H1 (cell line): ENCODE data around the gene ADARB2. TPM values are rescaled to one million over a fixed set of nuclear protein-coding genes. Genes with fewer than 3 reads are reported as not detected.

ENCODE experiments used
- CTCF ChIA-PET: fragments of 300-600 bp; sonication (Branson Sonifier 250); formaldehyde crosslinking; loops from one replicate; lab custom pipeline; 2021; ENCODE audit not compliant: partially characterized antibody; lab: Charles Lee
- POLR2A ChIA-PET: fragments of 300-600 bp; sonication (Branson Sonifier 250); formaldehyde crosslinking; loops from one replicate; lab custom pipeline; 2021; ENCODE audit warnings: inconsistent platforms; ENCODE audit not compliant: partially characterized antibody; lab: Charles Lee
- DNase-seq, 2 experiments: peaks; one replicate each; pipeline versions ENCODE4 v3.0.0 to v3.0.0-alpha.2; 2010 to 2022; ENCODE audit warnings: low spot score in 2 of 2, low read depth in 1 of 2, mixed read lengths in 1 of 2
- FAIRE-seq: peaks from 2 replicates; lab custom pipeline; 2011; peaks lifted over from hg19 to GRCh38; lab: Jason Lieb, UNC
- H2AFZ ChIP-seq: 2 replicates; pipeline ENCODE4 v1.8.1; 2012; ENCODE audit warnings: low read length, inconsistent platforms
- H2AK5ac ChIP-seq: 2 replicates; pipeline ENCODE4 v1.6.1; 2013; ENCODE audit warnings: low read depth, low read length
- H2BK120ac ChIP-seq: replicated peaks from 2 replicates; pipeline ENCODE3; 2013; ENCODE audit warnings: low read depth, low read length, inconsistent platforms
- H2BK12ac ChIP-seq: 2 replicates; pipeline ENCODE4 v1.6.1; 2013; ENCODE audit warnings: low read depth, low read length
- H2BK15ac ChIP-seq: 2 replicates; pipeline ENCODE4 v1.6.1; 2013; ENCODE audit warnings: low read length
- H2BK20ac ChIP-seq: 2 replicates; pipeline ENCODE4 v1.6.1; 2013; ENCODE audit warnings: low read length
- H2BK5ac ChIP-seq: 2 replicates; pipeline ENCODE4 v1.6.1; 2013; ENCODE audit warnings: low read depth, low read length
- H3K14ac ChIP-seq: 2 replicates; pipeline ENCODE4 v1.6.1; 2013; ENCODE audit warnings: inconsistent platforms; ENCODE audit not compliant: insufficient read length
- H3K18ac ChIP-seq: 2 replicates; pipeline ENCODE4 v1.6.1; 2013; ENCODE audit warnings: low read length; ENCODE audit errors: extremely low read depth
- H3K23ac ChIP-seq: 2 replicates; pipeline ENCODE4 v1.6.1; 2013; ENCODE audit warnings: inconsistent platforms; ENCODE audit not compliant: insufficient read length
- H3K23me2 ChIP-seq: 2 replicates; pipeline ENCODE4 v1.6.1; 2013; ENCODE audit warnings: low read depth, low read length
- H3K27ac ChIP-seq: 2 replicates; pipeline ENCODE4 v1.6.1; 2011; ENCODE audit warnings: low read depth, low read length, inconsistent platforms
- H3K27me3 ChIP-seq, 4 experiments: replicated peaks in 1 of 4; 1 replicate in 1 of 4; 2 replicates in 3 of 4; pipeline versions ENCODE4 v1.6.1 to v1.8.1; 2011 to 2013; ENCODE audit warnings: low read length in 3 of 4, mild to moderate bottlenecking in 3 of 4, inconsistent platforms in 2 of 4, mixed read lengths in 2 of 4, moderate library complexity in 1 of 4; ENCODE audit not compliant: control insufficient read depth in 3 of 4, insufficient read depth in 3 of 4; ENCODE audit errors: extremely low read depth in 1 of 4
- H3K36me3 ChIP-seq, 4 experiments: 2 replicates each; pipeline versions ENCODE4 v1.6.1 to v1.8.1; 2011 to 2013; ENCODE audit warnings: mild to moderate bottlenecking in 4 of 4, low read length in 3 of 4, moderate library complexity in 2 of 4, control low read depth in 1 of 4, inconsistent platforms in 1 of 4; ENCODE audit not compliant: insufficient read depth in 4 of 4, control insufficient read depth in 2 of 4
- H3K4ac ChIP-seq: replicated peaks from 2 replicates; pipeline ENCODE3; 2013; ENCODE audit warnings: low read length, low read depth, mixed read lengths, inconsistent platforms; ENCODE audit not compliant: insufficient read length
- H3K4me1 ChIP-seq, 4 experiments: replicated peaks in 1 of 4; 1 replicate in 1 of 4; 2 replicates in 3 of 4; pipeline versions ENCODE4 v1.6.1 to v1.8.1; 2011 to 2013; ENCODE audit warnings: low read length in 3 of 4, inconsistent platforms in 2 of 4, mixed read lengths in 1 of 4; ENCODE audit not compliant: insufficient read depth in 4 of 4, control insufficient read depth in 3 of 4
- H3K4me2 ChIP-seq, 2 experiments: 2 replicates each; pipeline versions ENCODE4 v1.6.1 to v1.8.1; 2011 to 2013; ENCODE audit warnings: low read depth in 2 of 2, low read length in 2 of 2, control low read depth in 1 of 2, inconsistent platforms in 1 of 2, mild to moderate bottlenecking in 1 of 2; ENCODE audit not compliant: insufficient read depth in 1 of 2
- H3K4me3 ChIP-seq, 4 experiments: fragments of 200-600, 300-600 bp in 1 of 4; sonication (generic), shearing (Covaris generic), sonication (Bioruptor Twin) in 1 of 4; 2 replicates each; pipeline versions ENCODE4 v1.5.1 to v1.8.1; 2011 to 2016; ENCODE audit warnings: low read length in 4 of 4, low read depth in 3 of 4, control low read depth in 2 of 4, inconsistent platforms in 2 of 4, mild to moderate bottlenecking in 2 of 4, mixed read lengths in 1 of 4, moderate library complexity in 1 of 4; ENCODE audit not compliant: insufficient read depth in 2 of 4; ENCODE audit errors: extremely low read depth in 1 of 4
- H3K56ac ChIP-seq: replicated peaks from 2 replicates; pipeline ENCODE3; 2013; ENCODE audit warnings: low read depth, mild to moderate bottlenecking, mixed read lengths, low read length, inconsistent platforms; ENCODE audit not compliant: insufficient read length
- H3K79me1 ChIP-seq: 2 replicates; pipeline ENCODE4 v1.6.1; 2013; ENCODE audit warnings: low read depth, low read length, control low read depth
- H3K79me2 ChIP-seq, 2 experiments: 2 replicates each; pipeline versions ENCODE4 v1.6.1 to v1.8.1; 2012 to 2013; ENCODE audit warnings: low read length in 2 of 2, mild to moderate bottlenecking in 2 of 2, inconsistent platforms in 1 of 2; ENCODE audit not compliant: insufficient read depth in 2 of 2, control insufficient read depth in 1 of 2
- H3K9ac ChIP-seq, 4 experiments: replicated peaks in 1 of 4; 1 replicate in 1 of 4; 2 replicates in 3 of 4; pipeline versions ENCODE4 v1.6.1 to v1.8.1; 2011 to 2013; ENCODE audit warnings: low read depth in 3 of 4, low read length in 3 of 4, control low read depth in 2 of 4, mild to moderate bottlenecking in 2 of 4, moderate library complexity in 2 of 4, inconsistent platforms in 1 of 4; ENCODE audit errors: extremely low read depth in 1 of 4
- H3K9me3 ChIP-seq, 2 experiments: 2 replicates each; pipeline versions ENCODE4 v1.6.1 to v1.8.1; 2012 to 2013; ENCODE audit warnings: mild to moderate bottlenecking in 2 of 2, moderate library complexity in 2 of 2, control low read depth in 1 of 2, inconsistent platforms in 1 of 2, low read depth in 1 of 2, low read length in 1 of 2, mixed read lengths in 1 of 2; ENCODE audit not compliant: insufficient read depth in 2 of 2
- H4K20me1 ChIP-seq, 2 experiments: replicated peaks in 1 of 2; 2 replicates each; pipeline versions ENCODE3 to v1.8.1; 2011 to 2013; ENCODE audit warnings: inconsistent platforms in 2 of 2, low read length in 2 of 2, mild to moderate bottlenecking in 1 of 2; ENCODE audit not compliant: insufficient read depth in 2 of 2, control insufficient read depth in 1 of 2
- H4K5ac ChIP-seq: 2 replicates; pipeline ENCODE4 v1.6.1; 2013; ENCODE audit warnings: low read length, low read depth, mixed read lengths, inconsistent platforms; ENCODE audit not compliant: insufficient read length
- H4K8ac ChIP-seq: 2 replicates; pipeline ENCODE4 v1.8.0; 2013; ENCODE audit warnings: mild to moderate bottlenecking, moderate library complexity, low read length, inconsistent platforms; ENCODE audit not compliant: insufficient read depth; ENCODE audit errors: extremely low read depth
- H4K91ac ChIP-seq: replicated peaks from 2 replicates; pipeline ENCODE3; 2013; ENCODE audit warnings: low read length, mixed read lengths, inconsistent platforms; ENCODE audit not compliant: insufficient read length
- SAP30 ChIP-seq: fragments of 300-600 bp; sonication (generic); IDR thresholded peaks from 2 replicates; pipeline ENCODE4 v1.7.1; 2012; ENCODE audit warnings: low read length, moderate library complexity, mild to moderate bottlenecking, inconsistent platforms; ENCODE audit not compliant: insufficient read depth, insufficient replicate concordance
- YY1 ChIP-seq: IDR thresholded peaks from 2 replicates; pipeline ENCODE4 v1.6.1; 2011; ENCODE audit warnings: low read depth, mild to moderate bottlenecking, low read length
- WGBS, 2 experiments: shearing (Covaris generic) in 1 of 2; methylation state at CpG; one replicate each; pipeline versions ENCODE4 v1.1.6 to v1.1.7; 2013 to 2015; ENCODE audit warnings: low lambda C conversion rate in 2 of 2, mixed read lengths in 2 of 2, inconsistent platforms in 1 of 2, low coverage in 1 of 2, missing lambda C conversion rate in 1 of 2; ENCODE audit not compliant: insufficient replicate concordance in 2 of 2, insufficient coverage in 1 of 2, insufficient read length in 1 of 2; ENCODE audit errors: extremely low coverage in 1 of 2, missing lambda C conversion rate in 1 of 2; 5-methylcytosine and 5-hydroxymethylcytosine counted together
- polyA plus RNA-seq, 7 experiments: library from polyadenylated mRNA; depleted of rRNA in 3 of 7; stranded (reverse) in 5 of 7; unstranded in 2 of 7; fragments of >200 nt in 5 of 7; fragments of 200-250 nt in 2 of 7; gene quantifications; 1 replicate in 5 of 7; 2 replicates in 1 of 7; 4 replicates in 1 of 7; pipeline versions ENCODE4 v1.2.1 to v1.2.3, GENCODE V29; 2011 to 2013; ENCODE audit warnings: missing spikeins in 2 of 7, mixed read lengths in 2 of 7
- total RNA-seq: library from RNA; stranded (reverse); fragmentation: NEBNext Ultra II Directional; extraction: Animal tissue kit (Norgen Biotek cat#: 25700); gene quantifications from 2 replicates; pipeline ENCODE4 v1.2.1, GENCODE V29; 2021

ADARB2 gene
- total and polyA plus RNA-seq, 2 of the 8 experiments (the other 6 are each of a cell fraction or from before 2014, with no cell fraction given): 2.2 to 2.8 TPM

DNA sequence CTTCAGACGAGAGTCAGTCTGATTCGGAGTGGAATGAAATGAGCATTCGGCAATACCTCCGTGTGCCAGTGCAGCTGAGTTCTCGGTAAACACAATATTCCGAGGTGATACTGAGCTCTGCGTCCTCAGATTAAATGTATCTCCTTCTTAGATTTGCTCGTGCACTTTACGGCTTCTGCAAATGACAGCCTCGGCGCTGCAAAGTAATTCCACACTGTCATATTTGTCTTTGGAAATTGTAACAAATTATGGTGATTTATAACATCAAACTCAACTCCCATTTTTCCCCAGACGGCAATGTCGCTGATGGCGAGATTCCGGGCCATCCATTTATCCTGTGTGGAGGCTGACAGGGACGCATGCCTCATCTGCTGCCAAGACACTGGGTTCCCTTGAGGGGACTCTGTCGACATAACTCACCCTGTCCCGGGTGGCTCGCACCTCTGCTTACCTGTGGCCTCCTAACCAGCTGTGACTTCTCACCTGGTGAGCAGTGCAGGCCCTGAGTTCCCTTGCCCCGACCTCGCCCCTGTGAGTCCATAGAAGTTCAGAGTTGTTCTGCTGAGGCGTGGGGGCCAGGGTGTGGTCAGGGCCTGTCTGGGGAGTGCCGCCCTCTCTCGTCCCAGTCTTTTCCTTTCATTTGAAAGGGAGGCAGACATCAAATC is 201.9 kb downstream of the ADARB2 start:
- no peaks in the 10 kb centered on the region for H3K79me2 ChIP-seq
- no peaks in the 10 kb centered on the region; a peak in 1 of 7 replicates for H3K27me3 ChIP-seq
- H3K9ac ChIP-seq: no peak overlapping the region
- no peak overlapping the region for H2BK15ac ChIP-seq
- H4K91ac ChIP-seq: no peak overlapping the region
- no peak overlapping the region for H2AFZ ChIP-seq
- H3K18ac ChIP-seq: no peak overlapping the region
- H4K5ac ChIP-seq: no peak overlapping the region
- ChIA-PET CTCF (interaction anchor here (0.7 kb wide), 1 partner anchor 41 kb away, joined by 3 read pairs; no protein-coding TSS in a partner anchor), POLR2A (no interaction called here)
- no peaks in the 10 kb centered on the region for H3K36me3 ChIP-seq
- no peaks in the 10 kb centered on the region for H3K23me2 ChIP-seq
- no peaks in the 10 kb centered on the region for H4K20me1 ChIP-seq
- no peaks in the 10 kb centered on the region for H3K9me3 ChIP-seq
- no peak overlapping the region for H3K4me3 ChIP-seq
- H2BK120ac ChIP-seq: no peak overlapping the region
- H3K4me1 ChIP-seq: no peaks in the 10 kb centered on the region; a peak in 1 of 7 replicates
- TF ChIP-seq SAP30 (no peak), YY1 (no peak)
- H2BK5ac ChIP-seq: no peak overlapping the region; the same call in 1 of the 2 replicates
- no peak overlapping the region for H2BK20ac ChIP-seq
- WGBS, 2 experiments: 90% methylated on average over 24 of the region's 24 CpGs; no CpG with 5 or more reads in 1 of the 2 experiments
- H3K56ac ChIP-seq: no peak overlapping the region
- H3K14ac ChIP-seq: no peak overlapping the region
- no peak overlapping the region for H3K27ac ChIP-seq
- no peak overlapping the region for H3K23ac ChIP-seq
- no peak overlapping the region for H3K4me2 ChIP-seq
- FAIRE-seq (no peak), DNase-seq (no peak)
- H2BK12ac ChIP-seq: no peak overlapping the region
- no peak overlapping the region for H3K4ac ChIP-seq
- no peak overlapping the region for H2AK5ac ChIP-seq
- no peaks in the 10 kb centered on the region for H3K79me1 ChIP-seq
- H4K8ac ChIP-seq: no peak overlapping the region
